ENCODE data around the gene SLC8A3. TPM values are rescaled to one million over a fixed set of nuclear protein-coding genes. Genes with fewer than 3 reads are reported as not detected.

SLC8A3 gene
- total RNA-seq, 1 donor from 2014 or later: 0.12 TPM

GRCh38 chr14:70180718-70181117, 8.0 kb downstream of the SLC8A3 start:
- ATAC-seq (no peak), DNase-seq (no peak)
- intact Hi-C loops (cut with micrococcal nuclease): no loop called here

- DNase-seq (no peak), ATAC-seq (no peak)
- intact Hi-C loops (cut with micrococcal nuclease): no loop called here
Observed at GRCh38 chr14:70177081-70177800, 11.5 kb downstream of the SLC8A3 start.

- intact Hi-C loops (cut with micrococcal nuclease): no loop called here
- no peak for ATAC-seq
- no peak for DNase-seq
Observed at GRCh38 chr14:70173569-70173968, 15.2 kb downstream of the SLC8A3 start.

GRCh38 chr14:70171726-70172125, 17.0 kb downstream of the SLC8A3 start:
- intact Hi-C loops (cut with micrococcal nuclease): no loop called here
- ATAC-seq (no peak), DNase-seq (no peak)

GRCh38 chr14:70170976-70171375, 17.8 kb downstream of the SLC8A3 start:
- DNase-seq: no peak
- intact Hi-C loops (cut with micrococcal nuclease): no loop called here
- ATAC-seq: no peak

- DNase-seq (no peak), ATAC-seq (no peak)
- intact Hi-C loops (cut with micrococcal nuclease): no loop called here
Observed at GRCh38 chr14:70168406-70168805, 20.3 kb downstream of the SLC8A3 start.

- intact Hi-C loops (cut with micrococcal nuclease): no loop called here
- ATAC-seq (no peak), DNase-seq (no peak)
Observed at GRCh38 chr14:70166530-70167203, 22.1 kb downstream of the SLC8A3 start.

- intact Hi-C loops (cut with micrococcal nuclease): no loop called here
- ATAC-seq (no peak), DNase-seq (no peak)
Observed at GRCh38 chr14:70162358-70162757, 26.4 kb downstream of the SLC8A3 start.

- DNase-seq: no peak
- intact Hi-C loops (cut with micrococcal nuclease): no loop called here
- ATAC-seq: no peak
Observed at GRCh38 chr14:70156592-70156991, 32.2 kb downstream of the SLC8A3 start.

- ATAC-seq (no peak), DNase-seq (no peak)
- intact Hi-C loops (cut with micrococcal nuclease): no loop called here
Observed at GRCh38 chr14:70152704-70153103, 36.0 kb downstream of the SLC8A3 start.

- DNase-seq: no peak
- ATAC-seq: no peak
- intact Hi-C loops (cut with micrococcal nuclease): no loop called here
Observed at GRCh38 chr14:70152081-70152480, 36.7 kb downstream of the SLC8A3 start.

GRCh38 chr14:70149596-70150165, 39.1 kb downstream of the SLC8A3 start:
- intact Hi-C loops (cut with micrococcal nuclease): no loop called here
- ATAC-seq: no peak
- no peak for DNase-seq

GRCh38 chr14:70148911-70149595, 39.7 kb downstream of the SLC8A3 start:
- intact Hi-C loops (cut with micrococcal nuclease): no loop called here
- no peak for ATAC-seq
- DNase-seq: no peak

- intact Hi-C loops (cut with micrococcal nuclease): no loop called here
- DNase-seq (no peak), ATAC-seq (no peak)
Observed at GRCh38 chr14:70148351-70148750, 40.4 kb downstream of the SLC8A3 start.

- intact Hi-C loops (cut with micrococcal nuclease): no loop called here
- ATAC-seq (no peak), DNase-seq (no peak)
Observed at GRCh38 chr14:70144046-70144445, 44.7 kb downstream of the SLC8A3 start.

- no peak for ATAC-seq
- DNase-seq: no peak
- intact Hi-C loops (cut with micrococcal nuclease): no loop called here
Observed at GRCh38 chr14:70143306-70143705, 45.4 kb downstream of the SLC8A3 start.

GRCh38 chr14:70140614-70141013, 48.1 kb downstream of the SLC8A3 start:
- ATAC-seq (no peak), DNase-seq (no peak)
- intact Hi-C loops (cut with micrococcal nuclease): no loop called here

- intact Hi-C loops (cut with micrococcal nuclease): no loop called here
Observed at GRCh38 chr14:70139384-70139783, 49.4 kb downstream of the SLC8A3 start.

GRCh38 chr14:70137788-70138187, 51.0 kb downstream of the SLC8A3 start:
- ATAC-seq (no peak), DNase-seq (no peak)
- intact Hi-C loops (cut with micrococcal nuclease): no loop called here

More at GRCh38 chr14:70139384-70139783, 49.4 kb downstream of the SLC8A3 start:
- no peak for DNase-seq
- ATAC-seq: no peak

GRCh38 chr14:70133461-70133860, 55.3 kb downstream of the SLC8A3 start:
- intact Hi-C loops (cut with micrococcal nuclease): no loop called here
- DNase-seq: no peak
- no peak for ATAC-seq

All from left ventricle myocardium superior (tissue), 1 donor.